HG03571 (cell line): ENCODE data around the gene CD8B2.
"Not testable (repeated sequence)": the region's sequence is repeated elsewhere in the genome, so short reads cannot be mapped to it uniquely, and the experiment has no call there.

Experiments used
- ATAC-seq: cut with Tn5 transposase; IDR thresholded peaks from one replicate; pipeline ENCODE4 v1.9.1; 2021; ENCODE audit not compliant: unreplicated experiment

The CD8B2 gene

GRCh38 chr2:106486551-106487385 lies at the start of gene CD8B2:
Gene CD8B2, plus strand, starts transcription at chr2:106487364. Its CDS starts 63 bp downstream, at chr2:106487427.
- ATAC-seq: not testable (repeated sequence)

GRCh38 chr2:106461882-106462281 lies 25.3 kb upstream of the CD8B2 start:
- ATAC-seq: not testable (repeated sequence)

- not testable (repeated sequence) for ATAC-seq
These were observed 19.6 kb upstream of the CD8B2 start for GRCh38 chr2:106467516-106467915.

GRCh38 chr2:106468107-106468506 lies 19.1 kb upstream of the CD8B2 start, which contains the start of gene RGPD3:
Gene RGPD3, minus strand, starts transcription at chr2:106468413. Its CDS starts 125 bp downstream, at chr2:106468288.
- not testable (repeated sequence) for ATAC-seq

- peak; percentile 59 for ATAC-seq
These were observed 16.5 kb upstream of the CD8B2 start for GRCh38 chr2:106470658-106471057.

GRCh38 chr2:106477647-106478046 lies 9.5 kb upstream of the CD8B2 start:
- not testable (repeated sequence) for ATAC-seq

GRCh38 chr2:106479563-106479962 lies 7.6 kb upstream of the CD8B2 start:
- not testable (repeated sequence) for ATAC-seq

GRCh38 chr2:106487386-106488191 lies 425 bp downstream of the CD8B2 start:
- not testable (repeated sequence) for ATAC-seq

GRCh38 chr2:106489701-106490100 lies 2.5 kb downstream of the CD8B2 start:
- not testable (repeated sequence) for ATAC-seq

GRCh38 chr2:106492399-106492798 lies 5.2 kb downstream of the CD8B2 start:
- not testable (repeated sequence) for ATAC-seq

GRCh38 chr2:106492913-106493312 lies 5.7 kb downstream of the CD8B2 start:
- not testable (repeated sequence) for ATAC-seq

GRCh38 chr2:106498549-106498948 lies 11.4 kb downstream of the CD8B2 start:
- not testable (repeated sequence) for ATAC-seq

GRCh38 chr2:106500350-106500749 lies 13.2 kb downstream of the CD8B2 start:
- not testable (repeated sequence) for ATAC-seq

- not testable (repeated sequence) for ATAC-seq
These were observed 15.2 kb downstream of the CD8B2 start for GRCh38 chr2:106502351-106502750.

- ATAC-seq: not testable (repeated sequence)
These were observed 17.0 kb downstream of the CD8B2 start for GRCh38 chr2:106504192-106504591.

GRCh38 chr2:106504787-106505186 lies 17.6 kb downstream of the CD8B2 start:
- not testable (repeated sequence) for ATAC-seq

- not testable (repeated sequence) for ATAC-seq
These were observed 19.0 kb downstream of the CD8B2 start for GRCh38 chr2:106506002-106506687.

- ATAC-seq: not testable (repeated sequence)
These were observed 21.7 kb downstream of the CD8B2 start for GRCh38 chr2:106508660-106509373.

- ATAC-seq: not testable (repeated sequence)
These were observed 22.2 kb downstream of the CD8B2 start for GRCh38 chr2:106509374-106509770.

GRCh38 chr2:106510791-106511190 lies 23.6 kb downstream of the CD8B2 start:
- not testable (repeated sequence) for ATAC-seq
